ENCODE results near the gene TEX2. TPM values are rescaled to one million over a fixed set of nuclear protein-coding genes. Genes with fewer than 3 reads are reported as not detected.

Gene TEX2
- total RNA-seq, 1 experiment from 2014 or later = 10.8 TPM

- TF ChIP-seq ZNF425 (CRISPR knock-in tag; conservative IDR thresholded peaks at IDR 0.05) (no peak), ATF1 (CRISPR knock-in tag; IDR thresholded peaks at IDR 0.05) (no peak), ZNF263 (CRISPR knock-in tag; IDR thresholded peaks at IDR 0.05; ENCODE audit: low read depth) (no peak), CBFB (CRISPR knock-in tag; IDR thresholded peaks at IDR 0.05; ENCODE audit: low read depth) (no peak), ZMAT4 (CRISPR knock-in tag; IDR thresholded peaks at IDR 0.05) (no peak), FOXK1 (CRISPR knock-in tag; IDR thresholded peaks at IDR 0.05) (peak; percentile 17; the same call in 1 of the 2 replicates), ZNF423 (CRISPR knock-in tag; IDR thresholded peaks at IDR 0.05) (no peak), ESRRA (CRISPR knock-in tag; IDR thresholded peaks at IDR 0.05; ENCODE audit: borderline replicate concordance) (no peak), ZNF512 (CRISPR knock-in tag; IDR thresholded peaks at IDR 0.05; ENCODE audit: borderline replicate concordance) (no peak), CREB1 (CRISPR knock-in tag; IDR thresholded peaks at IDR 0.05) (no peak), ZNF416 (CRISPR knock-in tag; IDR thresholded peaks at IDR 0.05) (no peak), NR1H2 (CRISPR knock-in tag; IDR thresholded peaks at IDR 0.05) (no peak), MXD4 (CRISPR knock-in tag; IDR thresholded peaks at IDR 0.05; ENCODE audit: borderline replicate concordance) (no peak), TCF7 (CRISPR knock-in tag; IDR thresholded peaks at IDR 0.05; ENCODE audit: low read depth) (no peak), CTCF (IDR thresholded peaks at IDR 0.05) (no peak), SOX15 (CRISPR knock-in tag; IDR thresholded peaks at IDR 0.05) (no peak), MAX (CRISPR knock-in tag; IDR thresholded peaks at IDR 0.05) (peak; percentile 13), GTF2I (CRISPR knock-in tag; conservative IDR thresholded peaks at IDR 0.05) (no peak), ETV6 (CRISPR knock-in tag; IDR thresholded peaks at IDR 0.05) (0 out of 2 replicates have a peak, but pooled peaks have one; percentile 31), CREM (CRISPR knock-in tag; IDR thresholded peaks at IDR 0.05) (no peak; the same call in 1 of the 2 replicates), IRF1 (CRISPR knock-in tag; IDR thresholded peaks at IDR 0.05) (no peak), ARID4B (CRISPR knock-in tag; IDR thresholded peaks at IDR 0.05; ENCODE audit: borderline replicate concordance) (no peak), PREB (CRISPR knock-in tag; IDR thresholded peaks at IDR 0.05; ENCODE audit: borderline replicate concordance) (no peak), GABPB1 (CRISPR knock-in tag; IDR thresholded peaks at IDR 0.05) (peak; percentile 42; the same call in 1 of the 2 replicates), ZNF396 (CRISPR knock-in tag; IDR thresholded peaks at IDR 0.05; ENCODE audit: borderline replicate concordance) (no peak), HMGA2 (CRISPR knock-in tag; IDR thresholded peaks at IDR 0.05) (no peak)
Observed at GRCh38 chr17:64263000-64263766, at the start of gene TEX2 (continued).

Data from WTC11 (cell line).